Peyer's patch (tissue), 4 donors: ENCODE data around the gene GPR162.

Experiments used
- CTCF ChIP-seq, 6 experiments: fragments of 450-650 bp in 4 of 6; fragments of 200-600 bp in 2 of 6; sonication (generic) in 1 of 6; IDR thresholded peaks; one replicate each; pipeline ENCODE4 v1.5.1; 2017 to 2019; ENCODE audit warnings: antibody characterized with exemption in 6 of 6, mild to moderate bottlenecking in 3 of 6, moderate library complexity in 1 of 6
- POLR2A ChIP-seq, 2 donors: fragments of 450-650 bp; IDR thresholded peaks; one replicate each; pipeline ENCODE4 v1.5.1; 2017; ENCODE audit warnings: antibody characterized with exemption in 2 of 2, mild to moderate bottlenecking in 2 of 2, moderate library complexity in 2 of 2

- TF ChIP-seq CTCF (IDR thresholded peaks at IDR 0.05) = no peak
- TF ChIP-seq POLR2A (IDR thresholded peaks at IDR 0.05) = no peak
Observed at GRCh38 chr12:6840330-6840729, 18.7 kb downstream of the GPR162 start.
